Erythroblast (primary cell): ENCODE results near the gene DHRS3.

Experiments
- GATA1 ChIP-seq: IDR thresholded peaks from 2 replicates; pipeline ENCODE4 v1.6.1; 2011; ENCODE audit warnings: low read depth, mild to moderate bottlenecking, control low read depth, low read length, moderate library complexity
- POLR2A ChIP-seq: IDR thresholded peaks from 2 replicates; pipeline ENCODE4 v1.6.1; 2011; ENCODE audit warnings: mild to moderate bottlenecking, low read length

DNA sequence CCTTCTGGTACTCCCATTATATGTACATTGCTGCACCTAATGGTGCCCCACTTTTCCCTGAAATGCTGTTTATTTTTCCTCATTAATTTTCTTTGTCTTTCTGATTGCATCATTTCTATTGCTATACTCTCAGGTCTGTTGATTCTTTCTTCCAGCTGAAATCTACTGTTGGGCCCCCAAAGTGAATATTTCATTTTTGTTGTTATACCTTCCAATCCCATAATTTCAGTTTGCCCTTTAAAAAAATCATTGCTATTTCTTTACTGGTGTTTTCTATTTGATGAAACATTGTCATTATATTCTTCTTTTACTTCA, 22.9 kb upstream of the DHRS3 start:
- TF ChIP-seq POLR2A, result no peak
- TF ChIP-seq GATA1, result no peak
